ENCODE results near the gene KIAA0408.
A peak's percentile ranks its signal among the peaks of the same experiment; 100 is the strongest.
"Not testable (repeated sequence)": the region's sequence is repeated elsewhere in the genome, so short reads cannot be mapped to it uniquely, and the experiment has no call there.

Gene KIAA0408

DNA sequence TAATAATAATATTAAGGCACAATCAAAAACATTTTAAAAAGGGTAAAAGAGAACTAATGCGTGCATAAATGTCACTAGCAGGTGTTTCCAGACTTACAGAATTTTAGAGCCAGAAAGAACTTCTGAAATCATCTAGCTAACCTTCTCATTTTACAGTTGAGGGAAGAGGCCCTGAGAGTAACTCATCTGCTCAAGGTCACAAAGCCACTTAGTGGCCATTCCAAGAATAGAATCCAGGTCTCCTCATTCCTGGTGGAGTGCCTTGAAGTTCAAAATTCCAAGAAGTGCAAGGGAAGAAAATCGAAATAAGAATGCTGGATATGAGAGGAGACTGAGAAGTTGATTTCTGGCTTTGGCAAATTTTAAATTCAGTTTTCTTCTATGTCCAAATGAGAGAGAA is 3.2 kb upstream of the KIAA0408 start:
- no peak for DNase-seq

DNA sequence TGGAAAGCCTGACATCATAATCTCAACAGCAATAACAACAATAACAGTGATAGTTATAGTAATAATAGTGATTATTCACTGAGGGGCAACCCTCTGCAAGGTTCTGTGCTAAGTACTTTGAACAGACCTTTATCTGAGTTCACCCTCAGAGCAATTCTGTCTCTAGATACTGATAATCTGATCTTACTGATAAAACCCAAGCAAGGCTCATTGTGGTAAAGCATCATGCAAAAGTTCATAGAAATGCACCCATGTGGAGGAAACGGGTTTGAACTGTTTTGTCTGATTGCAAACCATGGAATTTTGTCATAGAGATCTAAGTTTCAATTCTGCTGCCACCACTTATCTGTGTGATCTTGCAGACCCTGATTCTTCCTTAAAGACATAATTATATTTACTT is 1.3 kb upstream of the KIAA0408 start:
- peak; percentile 15 for DNase-seq

- DNase-seq, result no peak
Observed at GRCh38 chr6:127458817-127459216, 372 bp downstream of the KIAA0408 start.

- no peak for DNase-seq
Observed at GRCh38 chr6:127458222-127458621, 967 bp downstream of the KIAA0408 start.

DNA sequence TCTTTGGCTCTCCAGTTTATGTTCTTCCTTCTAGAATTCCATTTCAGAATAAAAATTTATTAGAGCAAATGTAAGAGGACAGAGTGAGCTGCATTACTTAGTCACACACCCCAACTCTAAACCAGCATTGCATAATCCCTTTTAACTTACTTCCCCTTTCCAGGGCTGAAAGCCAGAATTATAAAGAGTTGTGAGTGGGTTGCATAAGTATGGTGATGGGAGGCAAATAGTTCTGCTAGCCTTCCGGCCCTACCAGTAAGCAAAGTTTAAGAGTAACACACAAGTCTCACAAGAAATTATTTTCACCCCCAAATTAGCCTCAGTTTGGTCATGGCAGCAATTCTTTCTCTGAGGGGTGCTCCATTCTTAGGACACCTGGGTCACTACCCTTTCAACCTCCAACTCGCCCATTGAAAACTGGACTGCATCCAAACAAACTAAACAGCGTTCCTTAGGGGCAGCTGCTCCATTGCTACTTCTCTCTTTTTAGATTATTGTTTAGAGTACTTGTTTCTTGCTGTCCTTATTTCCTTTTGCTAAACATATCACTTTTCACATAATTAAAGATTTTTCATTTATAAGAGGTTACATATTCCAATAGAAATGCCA is 1.6 kb downstream of the KIAA0408 start:
- DNase-seq, result no peak

GRCh38 chr6:127456465-127456864 is 2.7 kb downstream of the KIAA0408 start:
- DNase-seq, result no peak

DNA sequence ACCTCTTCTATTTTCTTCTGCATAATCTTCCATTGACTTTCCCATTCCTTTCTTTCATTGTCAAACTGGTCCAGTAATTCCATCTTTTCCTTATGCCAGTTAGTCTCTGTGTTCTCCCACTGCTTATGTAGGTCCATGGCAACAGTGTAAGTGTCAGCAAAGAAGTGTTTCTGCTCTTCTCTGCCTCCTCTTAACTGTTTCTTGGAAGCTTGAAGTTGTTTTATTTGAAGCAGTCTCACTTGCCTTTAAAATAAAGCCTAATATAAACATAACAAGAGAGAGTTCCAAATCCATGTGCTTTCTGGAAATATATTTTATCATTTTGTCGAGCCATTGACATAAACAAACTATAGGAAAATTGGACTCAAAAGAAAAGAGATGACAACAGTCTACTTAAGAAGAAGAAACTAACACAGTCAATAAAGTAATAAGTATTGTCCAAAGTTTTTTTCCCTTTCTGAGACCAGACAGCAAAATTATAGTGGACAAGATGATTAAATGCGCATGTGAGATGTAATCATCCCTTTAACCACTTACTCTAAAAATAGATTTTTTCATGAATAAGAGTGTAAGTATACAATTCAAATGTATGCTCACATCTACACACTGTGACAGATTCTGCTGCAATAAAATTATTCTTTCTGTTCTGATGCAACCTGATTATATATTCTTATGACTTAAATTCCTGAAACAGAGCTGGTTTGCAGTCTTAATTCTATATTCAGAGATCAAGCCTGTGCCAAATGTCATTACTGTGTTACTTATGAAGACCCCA is 5.2 kb downstream of the KIAA0408 start:
- DNase-seq, result no peak

GRCh38 chr6:127452803-127453202 is 6.4 kb downstream of the KIAA0408 start:
- no peak for DNase-seq

- no peak for DNase-seq
Observed at GRCh38 chr6:127451388-127451787, 7.8 kb downstream of the KIAA0408 start.

DNA sequence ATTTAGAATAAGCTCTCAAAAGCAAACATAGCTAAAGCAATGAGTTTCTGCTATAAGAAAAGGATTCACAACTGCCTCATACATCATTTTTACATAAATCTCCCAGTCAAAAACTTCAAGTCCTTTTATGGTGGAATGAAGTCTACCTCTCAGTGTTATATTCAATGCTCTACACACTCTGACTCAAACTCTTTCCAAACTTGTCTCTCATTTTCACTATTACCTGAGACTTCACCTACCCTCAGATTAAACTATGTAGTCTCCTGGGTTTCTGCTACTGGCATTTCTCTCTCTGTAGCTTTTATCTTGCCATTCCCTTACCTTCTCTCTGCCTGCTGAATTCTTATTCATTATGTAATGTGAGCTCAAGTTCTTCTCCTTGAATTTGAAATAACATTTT is 11.4 kb downstream of the KIAA0408 start:
- DNase-seq, result no peak

- DNase-seq, result no peak
Observed at GRCh38 chr6:127446356-127446755, 12.8 kb downstream of the KIAA0408 start.

DNA sequence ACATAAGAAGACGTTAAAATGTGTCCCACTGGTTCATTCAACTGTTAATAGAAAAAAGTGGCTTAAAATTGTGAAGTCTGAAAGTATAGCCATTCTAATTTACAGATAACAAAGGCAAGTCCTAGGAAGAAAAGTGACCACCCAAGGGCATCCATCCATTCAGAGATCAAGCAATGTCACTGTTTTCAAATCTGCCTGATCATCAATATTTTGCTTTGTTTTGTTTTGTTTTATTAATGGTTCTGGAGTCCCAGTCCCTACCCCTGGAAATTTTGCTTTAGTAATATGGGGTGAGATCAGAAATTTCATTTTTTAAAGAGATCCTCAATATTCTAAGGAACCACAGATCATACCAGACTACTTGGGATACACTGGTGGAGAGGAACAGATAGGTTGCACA is 17.3 kb downstream of the KIAA0408 start:
- DNase-seq, result no peak

- DNase-seq, result no peak
Observed at GRCh38 chr6:127439718-127440117, 19.5 kb downstream of the KIAA0408 start.

GRCh38 chr6:127436578-127437110 is 22.5 kb downstream of the KIAA0408 start:
- DNase-seq, result no peak

- DNase-seq, result no peak
Observed at GRCh38 chr6:127435626-127436220, 23.5 kb downstream of the KIAA0408 start.

DNA sequence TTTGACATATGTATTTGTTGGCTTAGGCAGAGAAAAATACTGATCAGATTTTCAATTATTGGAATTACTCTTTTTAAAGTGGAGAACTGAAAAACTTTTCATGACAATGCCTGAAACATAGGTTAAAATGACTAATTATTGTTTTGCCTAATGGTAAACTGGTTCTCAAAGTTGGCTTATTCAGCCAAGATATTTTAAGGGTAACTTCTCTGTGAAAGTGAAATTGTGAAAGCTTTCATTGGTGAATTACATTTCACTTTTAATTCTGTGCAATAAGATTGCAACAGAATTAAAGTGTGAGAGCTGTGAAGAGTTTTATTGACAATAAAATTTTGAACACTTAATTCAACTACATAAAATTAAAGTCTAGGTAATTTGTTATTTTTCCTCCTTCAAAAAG is 24.5 kb downstream of the KIAA0408 start:
- no peak for DNase-seq

- not testable (repeated sequence) for DNase-seq
Observed at GRCh38 chr6:127428562-127428961, 30.6 kb downstream of the KIAA0408 start.

- DNase-seq, result no peak
Observed at GRCh38 chr6:127423921-127424320, 35.3 kb downstream of the KIAA0408 start.

DNA sequence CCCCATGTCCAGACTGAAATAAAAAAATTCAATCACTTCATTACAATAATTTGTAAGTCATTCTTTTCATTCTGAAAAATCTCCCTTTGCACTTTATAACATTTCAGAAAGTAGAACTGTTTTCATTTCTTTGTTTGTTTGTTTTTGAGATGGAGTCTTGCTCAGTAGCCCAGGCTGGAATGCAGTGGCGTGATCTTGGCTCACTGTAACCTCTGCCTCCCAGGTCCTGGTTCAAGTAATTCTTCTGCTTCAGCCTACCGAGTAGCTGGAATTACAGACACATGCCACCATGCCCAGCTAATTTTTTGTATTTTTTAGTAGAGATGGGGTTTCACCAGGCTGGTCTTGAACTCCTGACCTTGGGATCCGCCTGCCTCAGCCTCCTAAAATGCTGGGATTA is 38.0 kb downstream of the KIAA0408 start:
- not testable (repeated sequence) for DNase-seq

DNA sequence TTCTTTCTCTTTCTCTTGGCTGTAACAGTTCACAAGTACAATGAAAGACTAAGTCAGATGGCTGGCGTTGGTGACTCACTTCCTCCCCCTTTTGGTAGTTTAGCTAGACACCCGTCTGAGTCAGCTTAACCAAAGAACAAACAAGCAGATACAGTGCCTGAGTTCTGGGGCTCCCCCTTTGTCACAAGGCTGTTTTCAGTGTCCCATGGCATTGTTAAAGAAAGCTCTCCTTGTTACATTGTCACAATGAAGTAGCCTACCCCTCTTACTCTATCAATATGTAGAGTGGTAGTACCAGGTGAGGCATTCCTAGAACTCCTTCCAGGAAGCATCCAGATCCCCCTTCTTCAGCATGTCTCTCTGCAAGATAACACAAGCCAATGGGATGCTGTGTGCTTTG is 38.6 kb downstream of the KIAA0408 start:
- peak; percentile 94 for DNase-seq

DNA sequence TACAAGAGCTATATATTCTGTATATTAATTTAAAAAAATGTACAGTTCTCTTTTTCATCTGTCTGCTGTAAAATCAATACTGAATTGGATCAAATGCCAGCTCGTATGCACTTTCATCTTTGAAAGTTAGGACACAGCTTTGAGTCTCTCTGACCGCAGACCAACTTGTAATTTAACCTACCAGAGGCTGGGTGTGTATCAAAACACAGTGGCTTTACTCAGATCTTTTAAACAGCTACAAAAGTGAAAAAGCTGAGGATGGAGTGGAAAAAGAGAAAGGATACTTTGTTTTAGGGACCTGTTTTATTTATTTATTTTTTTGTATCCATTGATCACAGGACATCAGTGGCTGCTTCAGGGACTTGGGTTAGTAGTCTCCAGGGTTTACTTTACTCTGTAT is 44.1 kb downstream of the KIAA0408 start:
- no peak for DNase-seq

GRCh38 chr6:127413123-127413522 is 46.1 kb downstream of the KIAA0408 start:
- not testable (repeated sequence) for DNase-seq

GRCh38 chr6:127412016-127412415 is 47.2 kb downstream of the KIAA0408 start:
- not testable (repeated sequence) for DNase-seq

All from activated CD4-positive, alpha-beta T cell treated with anti-CD3 and anti-CD28 coated beads, Interleukin-10, Interleukin-2, amounts not matched to agents 100 ng/mL and 50 ng/mL, durations not matched to agents 16 hours and 8 hours (primary cell).